Measurements from ENCODE around the gene CFAP410.
"Not testable (repeated sequence)": the region's sequence is repeated elsewhere in the genome, so short reads cannot be mapped to it uniquely, and the experiment has no call there.

Gene CFAP410

DNA sequence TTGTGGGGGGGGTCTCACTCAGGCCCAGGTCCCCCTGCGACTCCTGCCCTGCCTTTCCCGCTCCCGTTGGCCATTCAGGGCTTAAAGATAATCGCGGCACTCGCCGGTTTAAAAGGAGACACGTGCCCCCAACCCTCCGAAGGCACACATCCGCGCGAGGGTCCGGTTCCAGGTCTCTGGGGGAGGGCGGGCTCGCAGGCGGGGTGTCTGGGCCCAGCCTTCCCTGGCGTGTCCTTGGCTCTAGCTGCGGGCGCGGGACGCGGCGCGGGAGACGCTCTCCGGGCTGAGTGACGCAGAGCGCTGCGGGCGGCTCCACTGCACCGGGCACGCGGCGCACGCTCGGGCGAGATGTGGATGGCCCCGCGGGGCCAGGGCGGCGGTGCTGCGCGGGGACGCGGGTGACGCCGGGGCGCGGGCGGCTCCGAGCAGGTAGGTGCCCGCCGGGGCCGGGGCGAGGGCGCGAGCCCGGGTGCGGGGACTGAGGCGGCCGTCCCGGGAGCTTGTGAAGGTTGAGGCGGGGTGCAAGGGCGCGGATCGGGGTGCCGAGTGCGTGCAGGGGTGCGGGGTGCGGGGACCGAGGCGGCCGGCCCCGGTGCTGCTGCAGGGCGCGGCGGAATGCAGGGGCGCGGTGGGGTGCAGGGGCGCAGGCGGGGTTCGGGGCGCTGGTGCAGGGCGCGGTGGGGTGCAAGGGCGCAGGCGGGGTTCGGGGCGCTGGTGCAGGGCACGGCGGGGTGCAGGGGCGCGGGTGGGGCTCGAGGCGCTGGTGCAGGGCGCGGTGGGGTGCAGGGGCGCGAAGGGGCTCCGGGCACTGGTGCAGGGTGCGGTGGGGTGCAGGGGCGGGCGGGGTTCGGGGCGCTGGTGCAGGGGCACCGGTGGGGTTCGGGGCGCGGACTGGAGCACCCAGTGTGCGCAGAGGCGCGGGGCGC, 10.9 kb upstream of the CFAP410 start:
- no peak for DNase-seq

DNA sequence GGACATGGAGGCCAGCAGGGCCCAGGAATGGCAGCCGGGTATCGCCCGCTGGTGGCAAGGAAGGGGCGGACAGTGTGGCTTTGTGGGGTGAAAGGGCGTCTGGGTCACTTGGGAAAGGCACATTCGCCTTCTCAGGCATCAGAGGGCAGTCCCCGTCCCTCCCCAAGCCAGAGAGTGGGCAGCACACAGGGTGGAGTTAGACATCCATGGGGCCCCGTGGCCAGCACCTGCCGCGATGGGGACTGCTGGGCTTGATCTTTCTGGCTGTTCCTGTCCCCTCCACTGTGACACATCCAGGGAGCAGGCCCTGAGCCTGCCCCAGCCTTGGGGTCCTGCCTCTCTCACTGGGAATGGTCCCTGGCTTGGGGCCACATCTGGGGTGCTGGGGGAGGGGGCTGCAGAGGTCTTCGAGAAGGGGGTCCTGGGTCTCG, 10.2 kb upstream of the CFAP410 start:
- no peak for DNase-seq

DNA sequence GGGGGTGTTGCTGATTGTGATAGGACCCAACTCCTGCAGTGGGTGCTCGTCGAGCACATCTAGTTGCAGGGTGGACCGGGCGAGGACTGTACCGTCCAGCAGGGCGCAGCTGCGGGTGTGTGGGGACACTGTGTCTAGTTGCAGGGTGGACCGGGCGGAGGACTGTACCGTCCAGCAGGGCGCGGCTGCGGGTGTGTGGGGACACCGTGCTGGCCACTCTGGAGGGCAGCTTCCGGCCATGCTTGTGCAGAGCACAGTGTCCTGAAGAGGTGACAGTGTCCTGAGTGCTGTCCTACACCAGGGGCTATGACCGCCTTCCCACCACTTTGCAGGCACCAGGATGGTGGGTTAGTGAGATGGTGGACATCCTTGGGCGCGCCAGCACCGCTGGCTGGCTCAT, 9.7 kb upstream of the CFAP410 start:
- DNase-seq, result no peak

DNA sequence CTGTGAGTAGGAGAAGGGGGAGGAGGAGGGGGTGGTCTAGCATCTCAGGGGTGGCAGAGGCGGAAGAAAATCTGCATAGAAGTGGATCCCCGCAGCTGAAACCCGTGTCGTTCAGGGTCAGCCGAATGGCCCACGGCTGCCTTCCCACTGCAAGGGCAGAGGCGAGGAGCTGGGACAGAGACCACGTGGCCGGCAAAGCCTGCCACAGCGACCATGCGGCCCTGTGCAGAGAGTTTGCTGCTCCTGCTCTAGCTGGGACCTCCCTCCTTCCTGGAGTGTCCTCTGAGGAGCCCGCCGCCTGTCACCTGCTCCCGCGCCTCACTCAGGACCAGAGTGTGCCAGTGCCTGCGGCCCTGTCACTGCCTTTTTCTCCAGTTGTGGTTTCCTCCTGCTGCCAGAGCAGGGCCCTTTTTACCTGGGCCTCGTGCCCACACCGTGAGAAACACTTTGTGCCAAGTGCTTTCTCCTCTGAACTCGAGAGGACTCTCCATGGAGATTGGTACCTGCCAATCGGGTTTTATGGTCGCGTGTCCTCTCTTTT, 8.8 kb upstream of the CFAP410 start:
- no peak for DNase-seq

DNA sequence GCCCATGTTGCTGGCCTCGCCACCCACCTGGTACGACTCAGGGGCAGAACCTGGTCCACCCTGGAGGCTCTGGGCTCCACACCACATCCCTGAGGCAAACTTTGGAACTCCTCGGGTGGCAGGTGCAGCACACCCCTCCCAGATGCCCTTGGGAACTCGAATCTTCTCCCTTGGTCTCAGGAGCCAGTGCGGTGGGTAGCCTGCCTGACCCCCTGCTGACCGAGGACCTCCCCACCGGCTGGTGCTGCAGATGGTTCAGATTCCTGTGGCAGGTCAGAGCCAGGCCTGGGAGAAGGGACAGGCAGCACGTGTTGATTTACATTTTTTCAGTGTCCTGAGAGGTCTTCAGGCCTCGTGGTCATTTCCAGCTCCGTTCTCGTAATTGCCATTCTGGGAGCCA, 6.3 kb upstream of the CFAP410 start:
- peak; percentile 23 for DNase-seq

DNA sequence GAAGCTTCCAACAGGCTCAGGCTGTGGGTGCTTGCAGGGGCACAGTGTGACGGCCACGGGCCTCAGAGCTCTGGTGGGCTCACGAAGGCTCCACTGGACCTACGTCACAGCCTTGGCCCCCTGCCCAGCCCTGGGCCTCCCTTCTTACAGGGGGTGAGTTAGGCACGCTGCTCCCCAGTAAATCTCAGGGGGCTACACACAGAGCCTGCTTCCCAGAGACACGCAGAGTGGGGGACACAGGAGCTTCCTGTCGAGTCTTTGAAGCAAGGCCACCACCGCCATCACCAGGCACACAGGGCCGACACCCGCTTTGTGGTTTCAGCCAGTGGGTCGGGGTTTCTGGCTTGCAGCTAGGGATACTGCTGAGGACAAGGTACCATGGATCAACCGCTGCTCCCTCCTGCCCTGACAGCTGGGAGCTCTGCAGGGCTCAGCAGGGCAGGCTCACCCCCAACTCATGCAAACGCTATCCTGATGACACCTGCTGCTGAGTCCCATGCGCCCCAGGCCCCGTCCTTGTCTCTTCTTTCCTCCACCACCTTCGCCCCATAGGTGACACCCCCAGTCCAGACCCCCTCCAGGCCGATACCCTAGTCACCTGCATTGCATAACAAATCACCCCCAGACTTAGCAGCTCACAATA, 5.5 kb upstream of the CFAP410 start:
- DNase-seq, result no peak

DNA sequence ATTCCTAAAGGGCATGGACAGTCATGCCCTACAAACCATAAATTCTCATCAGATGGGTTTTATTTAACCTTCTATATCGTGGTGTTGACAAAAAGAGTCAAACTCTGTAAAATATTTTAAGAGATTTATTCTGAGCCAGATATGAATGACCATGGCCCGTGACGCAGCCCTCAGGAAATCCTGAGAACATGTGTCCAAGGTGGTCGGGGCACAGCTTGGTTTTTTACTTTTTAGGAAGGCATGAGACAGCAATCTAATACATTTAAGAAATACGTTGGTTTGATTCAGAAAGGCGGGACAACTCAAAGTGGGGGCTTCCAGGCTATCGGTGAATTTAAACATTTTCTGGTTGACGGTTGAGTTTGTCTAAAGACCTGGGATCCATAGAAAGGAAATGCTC, 3.8 kb upstream of the CFAP410 start:
- DNase-seq, result not testable (repeated sequence)

DNA sequence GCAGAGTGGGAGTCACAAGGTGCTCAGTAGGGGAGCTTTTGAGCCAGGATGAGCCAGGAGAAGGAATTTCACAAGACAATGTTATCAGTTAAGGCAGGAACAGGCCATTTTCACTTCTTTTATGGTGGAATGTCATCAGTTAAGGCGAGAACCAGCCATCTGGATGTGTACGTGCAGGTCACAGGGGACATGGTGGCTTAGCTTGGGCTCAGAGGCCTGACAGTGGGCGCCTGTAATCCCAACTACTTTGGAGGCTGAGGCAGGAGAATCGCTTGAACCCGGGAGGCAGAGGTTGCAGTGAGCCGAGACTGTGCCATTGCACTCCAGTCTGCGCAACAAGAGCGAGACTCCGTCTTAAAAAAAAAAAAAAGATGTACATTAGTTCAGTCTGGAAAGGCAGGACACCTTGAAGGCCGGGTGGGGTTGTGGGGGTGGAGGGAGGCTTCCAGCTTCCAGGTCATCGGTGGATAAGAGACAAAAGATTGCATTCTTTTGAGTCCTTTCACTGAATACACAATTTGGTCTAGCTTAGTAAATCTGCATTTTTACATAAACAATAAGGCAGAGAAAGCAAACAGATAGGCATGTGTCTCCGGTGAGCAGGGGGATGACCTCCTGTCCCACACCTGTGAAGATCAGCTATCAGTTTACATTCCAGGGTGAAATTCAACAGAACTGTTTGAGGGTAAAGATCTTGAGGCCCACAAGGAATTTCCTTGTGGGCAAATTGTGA, 2.7 kb upstream of the CFAP410 start:
- DNase-seq, result not testable (repeated sequence)

DNA sequence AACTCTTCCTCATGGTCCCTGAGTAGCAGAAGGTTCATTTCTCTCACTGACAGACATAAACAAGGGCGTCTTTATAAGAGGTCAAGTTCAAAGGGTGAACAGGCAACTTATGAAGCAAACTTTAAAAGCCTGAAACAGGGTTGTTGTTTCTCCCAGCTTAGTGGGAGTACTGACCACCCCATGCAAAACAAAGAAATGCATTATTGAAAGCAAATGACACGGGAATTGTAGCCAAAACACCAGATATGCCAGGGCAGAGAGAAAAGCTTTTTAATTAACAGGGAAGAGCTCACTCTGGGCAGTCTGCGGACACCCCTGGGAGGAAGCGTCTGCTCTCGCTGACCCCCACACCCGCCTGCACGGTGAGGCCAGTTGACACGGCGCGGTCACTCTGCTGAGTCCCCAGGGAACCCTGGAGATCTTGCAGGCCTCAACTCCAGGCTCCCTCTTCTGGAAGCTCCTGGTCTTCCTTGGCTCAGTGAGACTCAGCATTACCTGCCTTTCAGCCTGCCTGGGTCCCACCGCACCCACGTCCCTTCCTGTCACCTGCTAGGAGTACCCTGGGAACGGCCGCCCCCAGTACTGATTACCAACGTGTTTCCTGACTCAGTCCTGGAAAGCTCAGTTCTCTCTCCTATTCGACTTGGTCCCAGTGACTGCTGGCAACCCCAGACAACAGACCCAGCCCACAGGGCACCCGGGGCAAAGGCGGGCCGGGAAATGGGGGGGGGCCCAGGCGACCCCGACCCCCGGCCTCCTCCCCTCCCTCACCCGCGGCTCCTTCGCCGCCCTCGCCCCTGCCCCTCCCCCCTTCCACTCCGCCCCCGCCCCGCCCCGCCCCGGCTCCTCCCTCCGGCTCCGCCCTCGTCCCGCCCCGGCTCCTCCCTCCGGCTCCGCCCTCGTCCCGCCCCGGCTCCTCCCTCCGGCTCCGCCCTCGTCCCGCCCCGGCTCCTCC, 972 bp downstream of the CFAP410 start:
- peak; percentile 90 for DNase-seq

DNA sequence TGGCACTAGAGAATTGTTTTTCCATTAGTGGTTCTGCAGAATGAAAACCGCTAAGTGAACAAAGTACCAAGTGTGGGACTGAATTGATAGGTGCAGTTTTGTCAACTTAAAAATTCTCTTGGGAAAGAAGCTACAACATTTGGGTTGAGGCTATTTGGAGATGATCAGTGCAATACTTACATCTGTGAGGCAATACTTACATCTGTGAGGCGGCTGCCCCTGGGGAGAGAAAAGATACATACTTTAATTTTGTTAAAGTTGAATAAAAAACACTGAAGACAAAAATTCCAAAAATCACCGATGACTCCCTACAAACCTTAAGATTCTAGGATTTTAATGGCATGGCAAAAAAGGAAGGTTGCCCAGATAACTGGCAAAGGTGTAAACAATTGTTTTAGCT, 1.7 kb downstream of the CFAP410 start:
- DNase-seq, result no peak

DNA sequence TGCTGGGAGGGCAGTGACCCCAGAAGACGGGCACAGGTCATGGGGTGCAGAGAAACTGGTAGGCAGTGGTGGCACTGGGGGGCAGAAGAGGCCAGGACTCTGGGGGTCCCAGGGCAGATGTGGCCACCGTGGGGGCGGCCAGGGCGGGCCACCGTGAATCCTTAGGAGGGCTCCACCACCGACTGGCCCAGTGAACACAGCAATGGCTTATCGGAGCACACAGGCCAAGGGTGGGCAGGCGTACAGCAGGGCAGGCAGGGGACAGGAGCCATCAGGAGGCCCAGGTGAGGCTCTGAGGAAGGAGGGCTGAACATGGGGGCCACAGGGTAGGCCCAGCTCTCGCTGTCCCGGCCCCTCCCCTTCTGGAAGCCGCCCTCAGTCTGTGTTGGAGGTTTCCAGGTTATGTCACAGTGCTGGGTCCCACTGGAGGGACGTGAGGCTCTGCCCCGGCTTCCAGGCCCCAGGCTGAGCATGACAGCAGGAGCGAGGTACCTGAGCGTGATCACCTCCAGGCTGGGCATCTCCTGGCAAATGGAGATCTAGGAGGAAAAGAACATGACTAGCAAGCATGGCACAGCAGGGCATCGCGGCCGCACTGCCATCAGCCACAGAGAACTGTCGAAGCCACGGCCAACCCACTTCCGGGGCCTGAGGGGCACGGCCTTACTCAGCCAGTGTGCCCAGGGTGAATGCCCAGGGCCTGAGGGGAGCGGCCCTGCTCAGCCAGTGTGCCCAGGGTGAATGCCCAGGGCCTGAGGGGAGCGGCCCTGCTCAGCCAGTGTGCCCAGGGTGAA, 3.7 kb downstream of the CFAP410 start:
- DNase-seq, result no peak

DNA sequence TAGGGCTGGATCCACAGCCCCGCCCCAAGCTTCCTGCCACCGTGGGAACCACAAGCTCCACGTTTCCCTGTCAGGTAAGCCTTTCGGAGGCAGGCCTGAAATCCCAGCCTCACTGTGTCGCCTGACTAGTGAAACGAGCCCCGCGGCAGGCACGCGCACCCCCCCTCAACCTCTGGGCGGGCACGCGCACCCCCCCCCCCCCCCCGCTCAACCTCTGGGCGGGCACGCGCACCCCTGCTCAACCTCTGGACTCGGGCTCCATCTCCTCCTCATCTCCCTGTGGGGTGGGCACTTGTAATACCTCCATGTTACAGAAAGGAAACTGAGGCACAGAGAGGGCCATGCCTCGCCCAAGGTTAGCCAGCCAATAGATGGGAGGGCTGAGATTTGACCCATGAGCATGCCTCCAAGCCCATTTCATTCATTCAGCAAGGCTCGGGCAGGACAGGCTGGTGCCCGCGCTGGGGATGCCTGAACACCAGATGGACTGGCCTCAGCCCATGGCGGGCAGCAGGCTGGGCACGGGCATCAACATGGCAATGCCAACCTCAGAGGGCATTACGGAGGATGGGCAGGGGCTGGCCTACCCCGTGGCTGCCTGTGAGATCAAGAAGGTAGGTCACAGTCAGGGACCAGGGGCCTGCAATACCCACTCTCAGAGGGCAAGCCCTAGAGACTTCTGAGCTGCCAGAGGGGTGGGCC, 4.7 kb downstream of the CFAP410 start:
- DNase-seq, result peak; percentile 65

DNA sequence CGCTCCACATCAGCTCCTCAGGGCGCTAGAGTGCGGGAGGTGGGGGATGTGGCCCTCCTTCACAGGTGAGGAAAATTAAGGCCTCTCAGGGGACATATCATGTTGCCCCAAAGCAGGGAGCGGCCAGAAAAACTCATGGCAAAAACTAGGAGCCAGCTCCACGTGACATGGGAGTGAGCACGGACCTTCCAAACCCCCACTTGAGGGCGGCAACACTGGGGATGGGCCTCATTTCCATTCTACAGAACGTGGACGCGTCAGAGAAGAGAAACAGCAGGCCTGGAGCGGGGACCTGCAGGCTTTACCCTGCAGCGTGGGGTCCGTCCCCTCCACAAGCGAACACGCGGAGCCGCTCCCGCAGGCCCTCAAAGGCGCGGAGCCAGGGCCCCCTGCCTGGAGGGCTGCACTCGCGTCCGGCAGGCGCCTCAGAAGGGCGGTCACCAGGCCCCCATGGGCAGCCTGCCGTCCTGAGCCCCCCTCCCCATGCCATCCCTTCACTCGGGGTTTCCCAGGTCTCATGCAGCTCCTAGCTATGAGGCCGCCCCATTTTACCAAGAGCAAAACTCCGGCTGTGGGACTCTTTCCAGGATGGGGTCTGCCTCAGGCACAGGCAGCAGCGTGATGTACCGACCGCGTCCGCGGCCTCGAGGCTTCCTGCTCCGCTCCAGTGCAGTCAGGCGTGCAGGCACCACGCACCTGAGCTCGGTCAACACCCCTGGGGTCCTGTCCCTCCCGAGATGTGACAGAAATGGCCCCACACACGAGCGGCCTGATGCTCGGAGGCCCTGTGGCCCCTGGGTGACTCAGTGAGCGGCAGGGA, 5.5 kb downstream of the CFAP410 start:
- peak; percentile 65 for DNase-seq

DNA sequence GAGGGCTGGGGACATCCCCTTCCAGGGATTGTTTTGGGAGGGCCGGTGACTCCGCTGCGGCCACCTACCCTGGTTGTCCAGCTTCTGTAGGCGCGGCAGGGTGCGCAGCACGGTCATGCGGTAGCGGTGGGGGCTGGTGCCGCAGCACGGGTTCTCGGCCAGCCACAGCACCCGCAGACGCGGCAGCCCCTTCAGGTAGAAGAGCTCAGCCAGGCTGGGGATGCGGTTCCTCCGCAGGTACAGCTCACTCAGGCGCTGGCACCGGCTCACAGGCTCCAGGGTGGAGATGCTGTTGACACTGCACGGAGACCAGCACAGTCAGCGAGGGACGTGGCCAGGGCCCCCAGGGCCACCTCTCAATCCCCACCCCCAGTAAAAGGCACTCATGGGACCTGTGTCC, 6.2 kb downstream of the CFAP410 start:
- DNase-seq, result no peak

DNA sequence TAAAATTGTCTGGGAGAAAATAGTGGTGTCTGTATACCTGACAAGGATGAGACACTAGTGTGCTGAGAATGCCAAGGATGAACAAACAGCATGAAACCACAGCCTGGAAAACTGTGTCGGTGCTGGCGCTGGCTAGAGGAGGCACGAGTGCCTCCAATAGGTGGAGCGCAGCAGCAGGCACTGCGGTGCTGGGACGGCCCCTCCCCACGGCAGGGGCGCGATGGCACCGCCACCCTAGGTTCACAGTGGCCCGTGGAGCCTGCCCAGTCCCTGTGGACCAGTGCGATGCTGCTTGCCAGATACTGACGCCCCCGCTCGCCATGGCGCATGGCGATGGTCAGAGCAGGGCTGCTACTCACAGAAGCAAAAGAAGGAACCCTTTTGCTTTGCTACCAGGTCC, 6.8 kb downstream of the CFAP410 start:
- DNase-seq, result peak; percentile 20

DNA sequence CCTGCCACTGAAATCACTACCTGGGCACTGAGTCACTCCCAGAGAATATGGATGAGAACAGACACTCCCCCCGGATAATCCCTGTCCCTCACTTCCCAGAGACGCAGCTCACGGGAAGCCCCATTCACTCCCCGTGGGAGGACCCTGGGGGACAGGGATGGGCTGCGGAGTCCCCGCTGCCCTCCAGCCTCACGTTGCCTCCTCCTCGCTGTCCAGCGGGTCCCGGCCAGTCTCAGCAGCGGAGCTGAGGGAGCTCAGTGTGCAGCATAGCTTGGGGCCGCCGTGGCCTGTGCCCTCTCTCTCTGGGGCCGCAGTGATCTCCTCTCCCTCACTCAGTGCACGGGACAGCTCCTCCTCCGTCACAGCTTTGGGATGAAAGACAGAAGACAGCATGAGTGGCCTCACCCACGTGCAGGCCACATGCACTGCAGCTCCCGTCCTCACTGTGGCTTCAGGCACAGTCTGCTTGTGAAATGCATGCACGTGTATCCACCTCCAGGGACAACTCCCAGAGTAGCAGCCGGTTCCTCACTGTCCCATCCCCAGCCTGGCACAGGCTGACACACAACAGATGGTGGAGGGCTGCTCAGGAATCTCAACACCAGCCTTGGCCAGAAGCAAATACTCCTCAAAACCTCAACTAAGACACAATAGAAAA, 7.4 kb downstream of the CFAP410 start:
- no peak for DNase-seq

DNA sequence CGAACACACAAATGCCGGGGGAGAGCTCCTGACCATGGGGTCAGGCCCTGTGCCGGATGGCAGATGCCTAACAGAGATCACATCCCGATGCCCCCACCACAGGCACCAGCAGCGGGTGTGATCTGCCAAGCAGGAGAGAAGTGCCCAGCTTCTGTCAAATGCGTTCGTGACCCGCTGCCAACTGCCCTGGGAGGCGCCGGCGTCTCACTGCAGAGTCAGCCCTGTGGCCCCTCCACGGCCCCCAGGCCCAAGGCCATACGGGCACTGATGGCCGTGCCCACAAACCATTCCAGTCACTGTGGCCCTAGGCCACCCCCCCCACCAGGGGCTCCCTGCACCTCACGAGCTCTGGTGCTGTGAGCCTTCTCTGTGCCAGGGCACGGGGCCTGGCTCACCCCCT, 8.0 kb downstream of the CFAP410 start:
- DNase-seq, result no peak

DNA sequence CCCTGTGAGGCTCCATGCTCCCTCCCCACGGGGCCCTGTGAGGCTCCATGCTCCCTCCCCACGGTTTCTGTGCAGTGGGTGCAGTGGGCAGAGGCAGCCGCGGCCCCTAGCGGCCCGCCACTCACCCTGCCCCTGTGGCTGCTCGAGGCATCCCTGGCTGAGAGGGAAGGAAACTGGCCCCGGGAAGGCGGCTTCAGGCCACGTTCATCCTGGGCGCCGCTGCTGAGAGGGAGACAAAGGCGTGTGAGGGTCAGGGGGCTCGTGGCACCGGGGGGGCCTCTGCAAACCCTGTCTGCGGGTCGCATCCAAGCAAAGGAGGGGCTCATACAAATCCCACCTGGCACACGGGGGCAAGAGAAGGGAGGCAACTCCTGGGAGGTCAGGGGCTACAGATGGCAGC, 8.5 kb downstream of the CFAP410 start:
- no peak for DNase-seq

All from NCI-H69 (cell line).